SK-N-SH treated with all-trans-retinoic acid at 6 μM for 48 hours (cell line): ENCODE results near the gene TEP1.

Experiments
- ARNTL ChIP-seq: fragments of 450-650 bp; formaldehyde crosslinking; IDR thresholded peaks from 2 replicates; pipeline ENCODE4 v1.5.0; 2020; ENCODE audit warnings: low read depth, mild to moderate bottlenecking, moderate library complexity, borderline replicate concordance
- GLIS3 ChIP-seq: fragments of 250-450 bp; sonication (Bioruptor Pico); IDR thresholded peaks from 2 replicates; pipeline ENCODE4 v1.5.0; 2020; ENCODE audit warnings: mild to moderate bottlenecking, moderate library complexity
- RARB ChIP-seq: fragments of 250-450 bp; sonication (Bioruptor Pico); IDR thresholded peaks from 2 replicates; pipeline ENCODE4 v1.8.0; 2021; ENCODE audit warnings: mild to moderate bottlenecking, moderate library complexity
- ZFP3 ChIP-seq: fragments of 250-450 bp; sonication (Bioruptor Pico); IDR thresholded peaks from 2 replicates; pipeline ENCODE4 v1.5.0; 2020; ENCODE audit warnings: mild to moderate bottlenecking, moderate library complexity
- ZNF8 ChIP-seq: fragments of 450-650 bp; formaldehyde crosslinking; IDR thresholded peaks from 2 replicates; pipeline ENCODE4 v1.5.0; 2020; ENCODE audit warnings: mild to moderate bottlenecking, moderate library complexity
- TF ChIP-seq, protein P1 (sequence below): fragments of 250-450 bp; sonication (Bioruptor Pico); IDR thresholded peaks from 2 replicates; pipeline ENCODE4 v1.8.0; 2020; ENCODE audit warnings: mild to moderate bottlenecking, moderate library complexity, borderline replicate concordance
- TF ChIP-seq, protein P2 (sequence below): fragments of 250-450 bp; sonication (Bioruptor Pico); IDR thresholded peaks from 2 replicates; pipeline ENCODE4 v1.5.1; 2021; ENCODE audit warnings: mild to moderate bottlenecking, moderate library complexity
- TF ChIP-seq, protein P3 (sequence below): fragments of 250-450 bp; sonication (Bioruptor Pico); IDR thresholded peaks from 2 replicates; pipeline ENCODE4 v1.8.0; 2021; ENCODE audit warnings: low read depth, mild to moderate bottlenecking, moderate library complexity, borderline replicate concordance
- TF ChIP-seq, protein P4 (sequence below): fragments of 250-450 bp; sonication (Bioruptor Pico); IDR thresholded peaks from 2 replicates; pipeline ENCODE4 v1.5.0; 2020; ENCODE audit warnings: mild to moderate bottlenecking, moderate library complexity

DNA sequence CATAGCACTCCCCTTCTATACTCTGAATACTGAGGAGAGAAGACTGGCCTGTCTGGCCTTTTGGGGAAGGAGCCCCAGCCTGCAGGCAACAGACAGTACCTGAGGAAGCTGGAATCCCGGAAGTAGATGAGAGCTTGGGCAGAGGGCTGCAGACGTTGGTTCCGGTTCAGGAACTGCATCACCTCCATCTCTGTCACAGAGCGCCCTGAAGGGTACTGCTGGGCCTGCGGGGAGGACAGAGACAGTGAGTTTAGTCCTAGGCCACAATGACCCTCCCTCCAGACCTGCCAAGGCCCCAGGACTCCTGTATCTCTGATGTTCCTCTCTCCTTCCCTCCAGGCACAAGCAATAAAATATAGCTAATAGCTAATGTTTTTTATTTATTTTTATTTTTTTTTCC, 28.4 kb downstream of the TEP1 start:
- TF ChIP-seq, protein P1, sequence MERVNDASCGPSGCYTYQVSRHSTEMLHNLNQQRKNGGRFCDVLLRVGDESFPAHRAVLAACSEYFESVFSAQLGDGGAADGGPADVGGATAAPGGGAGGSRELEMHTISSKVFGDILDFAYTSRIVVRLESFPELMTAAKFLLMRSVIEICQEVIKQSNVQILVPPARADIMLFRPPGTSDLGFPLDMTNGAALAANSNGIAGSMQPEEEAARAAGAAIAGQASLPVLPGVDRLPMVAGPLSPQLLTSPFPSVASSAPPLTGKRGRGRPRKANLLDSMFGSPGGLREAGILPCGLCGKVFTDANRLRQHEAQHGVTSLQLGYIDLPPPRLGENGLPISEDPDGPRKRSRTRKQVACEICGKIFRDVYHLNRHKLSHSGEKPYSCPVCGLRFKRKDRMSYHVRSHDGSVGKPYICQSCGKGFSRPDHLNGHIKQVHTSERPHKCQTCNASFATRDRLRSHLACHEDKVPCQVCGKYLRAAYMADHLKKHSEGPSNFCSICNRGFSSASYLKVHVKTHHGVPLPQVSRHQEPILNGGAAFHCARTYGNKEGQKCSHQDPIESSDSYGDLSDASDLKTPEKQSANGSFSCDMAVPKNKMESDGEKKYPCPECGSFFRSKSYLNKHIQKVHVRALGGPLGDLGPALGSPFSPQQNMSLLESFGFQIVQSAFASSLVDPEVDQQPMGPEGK (CRISPR knock-in tag), result no peak
- TF ChIP-seq ZNF8 (CRISPR knock-in tag) (no peak), RARB (CRISPR knock-in tag) (no peak), ARNTL (CRISPR knock-in tag) (no peak), GLIS3 (CRISPR knock-in tag) (no peak), ZFP3 (CRISPR knock-in tag) (no peak)
- TF ChIP-seq, protein P2, sequence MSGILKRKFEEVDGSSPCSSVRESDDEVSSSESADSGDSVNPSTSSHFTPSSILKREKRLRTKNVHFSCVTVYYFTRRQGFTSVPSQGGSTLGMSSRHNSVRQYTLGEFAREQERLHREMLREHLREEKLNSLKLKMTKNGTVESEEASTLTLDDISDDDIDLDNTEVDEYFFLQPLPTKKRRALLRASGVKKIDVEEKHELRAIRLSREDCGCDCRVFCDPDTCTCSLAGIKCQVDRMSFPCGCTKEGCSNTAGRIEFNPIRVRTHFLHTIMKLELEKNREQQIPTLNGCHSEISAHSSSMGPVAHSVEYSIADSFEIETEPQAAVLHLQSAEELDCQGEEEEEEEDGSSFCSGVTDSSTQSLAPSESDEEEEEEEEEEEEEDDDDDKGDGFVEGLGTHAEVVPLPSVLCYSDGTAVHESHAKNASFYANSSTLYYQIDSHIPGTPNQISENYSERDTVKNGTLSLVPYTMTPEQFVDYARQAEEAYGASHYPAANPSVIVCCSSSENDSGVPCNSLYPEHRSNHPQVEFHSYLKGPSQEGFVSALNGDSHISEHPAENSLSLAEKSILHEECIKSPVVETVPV (CRISPR knock-in tag), result no peak
- TF ChIP-seq, protein P3, sequence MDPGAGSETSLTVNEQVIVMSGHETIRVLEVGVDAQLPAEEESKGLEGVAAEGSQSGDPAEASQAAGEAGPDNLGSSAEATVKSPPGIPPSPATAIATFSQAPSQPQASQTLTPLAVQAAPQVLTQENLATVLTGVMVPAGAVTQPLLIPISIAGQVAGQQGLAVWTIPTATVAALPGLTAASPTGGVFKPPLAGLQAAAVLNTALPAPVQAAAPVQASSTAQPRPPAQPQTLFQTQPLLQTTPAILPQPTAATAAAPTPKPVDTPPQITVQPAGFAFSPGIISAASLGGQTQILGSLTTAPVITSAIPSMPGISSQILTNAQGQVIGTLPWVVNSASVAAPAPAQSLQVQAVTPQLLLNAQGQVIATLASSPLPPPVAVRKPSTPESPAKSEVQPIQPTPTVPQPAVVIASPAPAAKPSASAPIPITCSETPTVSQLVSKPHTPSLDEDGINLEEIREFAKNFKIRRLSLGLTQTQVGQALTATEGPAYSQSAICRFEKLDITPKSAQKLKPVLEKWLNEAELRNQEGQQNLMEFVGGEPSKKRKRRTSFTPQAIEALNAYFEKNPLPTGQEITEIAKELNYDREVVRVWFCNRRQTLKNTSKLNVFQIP (CRISPR knock-in tag), result no peak
- TF ChIP-seq, protein P4, sequence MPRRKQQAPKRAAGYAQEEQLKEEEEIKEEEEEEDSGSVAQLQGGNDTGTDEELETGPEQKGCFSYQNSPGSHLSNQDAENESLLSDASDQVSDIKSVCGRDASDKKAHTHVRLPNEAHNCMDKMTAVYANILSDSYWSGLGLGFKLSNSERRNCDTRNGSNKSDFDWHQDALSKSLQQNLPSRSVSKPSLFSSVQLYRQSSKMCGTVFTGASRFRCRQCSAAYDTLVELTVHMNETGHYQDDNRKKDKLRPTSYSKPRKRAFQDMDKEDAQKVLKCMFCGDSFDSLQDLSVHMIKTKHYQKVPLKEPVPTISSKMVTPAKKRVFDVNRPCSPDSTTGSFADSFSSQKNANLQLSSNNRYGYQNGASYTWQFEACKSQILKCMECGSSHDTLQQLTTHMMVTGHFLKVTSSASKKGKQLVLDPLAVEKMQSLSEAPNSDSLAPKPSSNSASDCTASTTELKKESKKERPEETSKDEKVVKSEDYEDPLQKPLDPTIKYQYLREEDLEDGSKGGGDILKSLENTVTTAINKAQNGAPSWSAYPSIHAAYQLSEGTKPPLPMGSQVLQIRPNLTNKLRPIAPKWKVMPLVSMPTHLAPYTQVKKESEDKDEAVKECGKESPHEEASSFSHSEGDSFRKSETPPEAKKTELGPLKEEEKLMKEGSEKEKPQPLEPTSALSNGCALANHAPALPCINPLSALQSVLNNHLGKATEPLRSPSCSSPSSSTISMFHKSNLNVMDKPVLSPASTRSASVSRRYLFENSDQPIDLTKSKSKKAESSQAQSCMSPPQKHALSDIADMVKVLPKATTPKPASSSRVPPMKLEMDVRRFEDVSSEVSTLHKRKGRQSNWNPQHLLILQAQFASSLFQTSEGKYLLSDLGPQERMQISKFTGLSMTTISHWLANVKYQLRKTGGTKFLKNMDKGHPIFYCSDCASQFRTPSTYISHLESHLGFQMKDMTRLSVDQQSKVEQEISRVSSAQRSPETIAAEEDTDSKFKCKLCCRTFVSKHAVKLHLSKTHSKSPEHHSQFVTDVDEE (CRISPR knock-in tag), result no peak
